Colon (tissue), 2 donors: Measurements from ENCODE around the gene RUNX2.
"Not testable (repeated sequence)": the region's sequence is repeated elsewhere in the genome, so short reads cannot be mapped to it uniquely, and the experiment has no call there.

Source experiments
- FAIRE-seq: peaks from 2 replicates; lab custom pipeline; 2012; peaks lifted over from hg19 to GRCh38; lab: Jason Lieb, UNC
- donor health status: control.
- donor health status: control.

Gene RUNX2

DNA sequence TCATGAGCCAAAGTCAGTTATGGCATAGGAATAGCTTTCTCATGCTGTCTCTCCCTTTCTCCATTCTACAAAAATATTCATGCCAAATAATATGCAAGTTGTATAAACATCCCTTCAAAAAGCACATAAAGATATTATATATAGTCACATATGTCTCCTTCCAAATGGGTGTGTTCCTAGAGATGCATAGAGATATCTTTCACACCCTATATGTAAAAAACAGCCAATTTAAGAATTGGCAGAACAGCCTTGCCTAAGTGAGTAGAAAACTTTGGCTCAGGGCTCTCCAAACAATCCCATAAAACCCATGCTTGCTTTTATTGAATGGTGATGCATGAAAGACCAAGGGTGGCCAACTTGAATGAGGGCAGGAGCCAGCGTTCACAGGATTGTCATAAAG is 324.3 kb downstream of the RUNX2 start:
- no peak for FAIRE-seq

DNA sequence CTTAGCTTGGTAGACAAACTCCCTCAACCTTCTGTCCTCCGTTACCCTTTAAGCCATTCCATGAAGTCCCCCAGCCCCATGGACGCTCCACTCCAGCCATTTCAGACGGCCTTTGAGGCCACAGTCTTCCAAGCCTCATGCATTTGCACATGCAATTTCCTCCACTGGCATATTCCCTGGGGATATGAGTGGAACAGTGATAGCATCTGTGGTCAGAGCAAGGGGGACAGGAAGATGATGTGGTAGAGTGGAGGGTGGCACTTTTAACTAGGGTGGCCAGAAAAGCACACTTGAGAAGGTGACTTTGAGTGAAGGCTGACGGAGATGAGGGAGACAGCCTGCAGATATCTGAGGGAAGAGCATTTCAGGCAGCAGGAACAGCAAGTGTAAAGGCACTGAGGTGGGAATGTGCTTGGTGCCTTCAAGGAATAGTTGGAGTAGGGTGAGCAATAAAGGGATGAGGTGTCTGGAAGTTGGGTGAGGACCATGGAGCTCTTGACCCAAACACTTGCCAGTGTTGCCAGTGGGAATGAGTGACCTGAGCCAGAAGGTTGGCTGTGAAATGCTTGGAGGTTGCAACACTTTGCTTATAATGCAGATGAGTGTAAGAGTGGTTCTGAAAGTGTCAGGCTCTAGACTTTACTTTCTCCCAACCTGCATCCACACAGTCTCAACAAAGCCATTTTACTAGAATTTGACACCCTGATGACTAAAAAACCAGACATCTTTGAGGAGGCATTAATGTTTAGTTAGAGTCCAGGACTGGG is 325.2 kb downstream of the RUNX2 start:
- FAIRE-seq, result no peak

DNA sequence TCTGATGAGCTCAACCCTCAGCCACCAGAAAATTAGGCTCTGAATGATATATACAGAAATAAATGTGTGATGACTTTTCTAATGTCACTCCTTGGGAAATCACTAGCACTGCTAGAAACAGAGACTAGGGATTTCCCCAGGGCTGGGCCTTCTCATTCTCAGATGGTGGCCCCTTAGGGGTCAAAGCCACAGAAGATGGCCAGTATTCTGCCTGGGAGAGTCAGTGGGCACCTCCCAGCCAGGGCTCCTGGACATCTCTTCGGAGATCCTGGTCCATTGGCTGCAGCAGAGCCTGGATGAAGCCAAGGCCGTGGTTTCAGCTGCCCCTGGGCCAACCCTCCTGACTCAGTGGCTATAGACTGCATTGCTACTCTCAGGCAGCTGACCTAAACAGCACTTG is 326.5 kb downstream of the RUNX2 start:
- no peak for FAIRE-seq

DNA sequence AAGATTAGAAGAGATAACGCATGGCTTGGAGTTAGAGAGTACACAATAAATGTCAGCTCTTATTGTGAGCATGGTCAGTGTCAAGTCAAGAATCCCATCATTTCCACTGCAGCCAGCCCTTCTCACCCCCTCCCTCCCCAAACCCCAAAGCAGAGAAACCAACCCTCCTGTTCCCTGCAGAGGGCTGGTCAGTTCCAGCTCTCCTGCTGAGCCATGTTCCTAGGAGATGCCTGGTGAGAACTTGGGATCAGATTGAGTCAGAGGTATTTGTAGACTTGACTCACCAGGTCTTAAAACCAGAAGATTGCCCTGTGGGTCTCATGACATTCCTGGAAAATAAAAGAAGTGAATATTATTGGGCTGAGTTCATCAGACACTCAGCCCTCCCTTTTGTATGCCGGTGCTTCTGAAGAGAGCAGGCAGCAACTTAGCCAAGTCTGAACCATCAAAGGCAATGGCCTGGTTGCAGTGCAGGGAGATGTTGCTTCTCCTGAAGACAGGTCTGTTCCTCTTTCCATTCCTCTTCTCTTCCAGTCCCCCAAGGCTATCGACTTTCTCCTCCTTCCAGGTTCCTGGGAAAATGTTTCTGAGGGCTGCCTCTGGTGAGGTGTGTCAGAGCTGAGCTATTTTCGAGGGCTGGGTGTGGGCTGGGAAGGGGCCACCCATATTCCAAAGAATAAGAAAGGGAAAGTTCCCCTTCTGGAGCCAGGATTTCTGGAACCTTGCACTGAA is 327.8 kb downstream of the RUNX2 start:
- no peak for FAIRE-seq

DNA sequence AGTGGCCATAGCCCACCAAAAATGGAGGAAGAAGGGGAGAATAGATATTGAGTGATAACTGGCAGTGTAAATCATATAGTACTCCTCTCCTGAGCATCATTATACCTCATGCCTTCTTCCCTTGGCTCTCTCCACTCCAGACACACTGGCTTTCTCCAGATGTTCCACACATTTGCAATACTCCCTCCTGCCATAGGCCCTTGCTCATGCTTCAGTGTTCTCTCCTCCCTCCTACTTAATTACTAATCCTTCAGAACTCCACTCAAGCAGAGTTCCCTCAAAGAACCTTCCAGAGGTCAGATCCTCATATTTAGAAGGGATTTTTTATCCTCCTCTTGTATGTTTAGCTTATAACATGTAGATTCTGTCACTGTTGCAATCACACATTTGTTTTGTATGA is 329.1 kb downstream of the RUNX2 start:
- FAIRE-seq, result no peak

DNA sequence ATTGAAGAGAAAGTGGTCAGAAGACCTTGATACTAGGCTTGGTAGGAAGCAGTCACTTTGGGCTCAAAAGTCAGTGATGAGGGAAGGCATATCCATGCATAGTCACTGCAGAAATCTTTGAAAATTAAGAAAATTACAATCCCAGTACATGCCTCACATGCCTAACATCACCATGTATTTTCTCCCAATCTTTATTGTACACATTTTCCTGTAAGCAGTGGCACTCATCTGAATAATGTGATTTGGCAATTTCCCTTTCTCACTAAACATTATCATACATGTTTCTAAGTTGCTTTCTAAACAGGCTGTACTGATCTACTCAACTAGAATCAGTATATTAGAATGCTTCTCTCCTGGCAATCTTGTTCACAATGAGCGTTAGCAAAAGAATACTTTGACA is 330.3 kb downstream of the RUNX2 start:
- FAIRE-seq, result no peak

DNA sequence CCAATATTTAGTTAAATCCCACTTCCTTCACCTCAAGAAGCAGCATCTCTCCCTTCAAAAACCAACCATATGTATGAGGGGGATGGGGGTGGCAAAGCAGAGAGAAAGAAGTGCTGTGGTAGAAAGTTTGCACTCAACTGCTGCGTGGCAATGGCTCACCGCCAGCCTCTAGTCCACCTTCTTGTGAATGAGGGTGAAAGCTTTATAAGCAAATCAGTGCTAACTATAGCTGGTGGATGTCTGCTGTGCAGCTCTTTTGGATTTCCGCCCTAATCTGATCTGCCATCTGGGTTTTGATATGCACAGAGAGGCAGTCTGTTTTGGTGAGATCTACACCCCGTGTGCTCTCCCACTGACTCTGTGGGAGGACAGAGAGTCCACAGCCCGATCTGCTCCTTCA is 330.8 kb downstream of the RUNX2 start:
- FAIRE-seq, result no peak

DNA sequence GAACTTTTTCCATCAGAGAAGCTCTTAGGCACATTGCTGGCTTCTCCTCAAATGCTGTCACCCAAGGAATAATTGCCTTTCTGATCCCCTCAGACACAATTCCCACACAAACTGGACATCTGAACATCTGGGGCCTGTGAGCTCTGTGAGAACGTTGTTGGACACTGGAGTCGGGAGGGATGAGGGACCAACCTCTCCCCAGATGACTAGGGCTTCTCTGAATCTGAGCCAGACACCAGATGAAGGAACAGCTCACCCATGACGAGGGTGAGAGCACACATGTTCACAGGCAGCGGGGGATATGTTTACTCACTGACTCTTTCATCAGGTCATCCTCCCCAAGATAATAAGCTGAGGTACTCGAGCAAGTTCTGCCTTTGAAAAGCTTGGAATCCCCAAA is 333.5 kb downstream of the RUNX2 start:
- no peak for FAIRE-seq

DNA sequence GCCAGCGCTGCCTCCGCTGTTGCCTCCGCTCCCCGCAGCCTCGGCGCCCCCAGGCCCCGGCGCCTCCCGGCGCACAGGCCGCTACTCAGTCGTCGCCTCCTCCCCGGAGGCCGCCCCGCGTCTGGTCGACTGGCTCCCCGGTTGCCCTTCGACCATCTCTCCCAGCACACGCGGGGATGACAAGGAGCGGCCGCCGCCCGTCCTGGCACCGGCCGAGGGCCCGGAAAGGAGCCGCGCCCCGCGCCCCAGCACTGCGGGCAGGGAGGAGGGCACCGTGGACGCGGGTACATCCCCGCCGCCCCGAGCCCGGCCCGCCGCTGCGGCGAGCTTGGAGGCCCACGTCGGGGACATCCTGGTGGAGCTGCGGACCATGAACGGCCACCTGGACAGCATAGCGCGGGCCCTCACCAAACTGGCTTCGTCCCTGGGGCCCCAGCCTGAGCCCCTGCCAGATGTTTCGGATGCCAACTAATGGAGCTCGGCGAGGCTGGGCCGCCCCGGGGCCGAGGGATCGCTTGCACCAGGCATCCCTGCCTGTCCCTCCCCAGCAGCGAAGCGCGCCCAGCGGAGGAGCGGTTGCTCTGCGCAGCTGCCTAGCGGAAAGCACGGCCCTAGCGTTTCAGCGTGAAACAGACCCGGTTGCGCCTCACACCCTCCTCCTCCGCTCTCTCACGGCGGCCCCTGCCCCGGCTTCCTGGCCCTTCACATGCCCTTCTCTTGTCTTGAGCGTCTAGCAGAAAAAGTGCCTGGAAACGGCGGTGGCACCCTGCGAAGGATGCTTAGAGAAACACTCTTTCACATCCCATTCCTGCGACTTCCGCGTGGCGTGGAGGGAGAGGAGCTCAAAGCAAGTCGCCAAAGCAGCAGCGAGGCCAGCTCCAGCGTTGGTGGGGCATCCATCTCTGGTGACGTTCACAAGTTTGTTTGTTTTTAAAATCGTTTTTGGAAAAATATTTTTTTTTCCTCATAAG is 335.4 kb downstream of the RUNX2 start:
- no peak for FAIRE-seq

DNA sequence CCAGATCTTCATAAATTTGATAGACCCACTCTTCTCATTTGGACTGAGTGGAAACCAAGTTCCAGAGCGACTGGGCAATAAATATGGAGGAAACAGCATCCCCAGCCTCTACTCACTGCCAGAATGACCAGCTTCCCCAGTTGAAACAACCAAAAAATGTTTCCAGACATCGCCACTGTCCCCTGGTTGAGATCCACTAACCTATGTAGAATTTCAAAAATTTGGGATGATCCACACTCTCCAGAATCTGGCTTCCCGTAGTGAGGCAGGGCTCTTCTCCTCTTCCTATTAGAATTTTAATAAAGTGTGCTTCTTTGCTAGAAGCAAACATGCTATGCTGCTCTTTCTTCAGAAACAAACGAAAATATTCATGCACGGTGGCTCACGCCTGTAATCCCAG is 336.6 kb downstream of the RUNX2 start:
- FAIRE-seq, result no peak

DNA sequence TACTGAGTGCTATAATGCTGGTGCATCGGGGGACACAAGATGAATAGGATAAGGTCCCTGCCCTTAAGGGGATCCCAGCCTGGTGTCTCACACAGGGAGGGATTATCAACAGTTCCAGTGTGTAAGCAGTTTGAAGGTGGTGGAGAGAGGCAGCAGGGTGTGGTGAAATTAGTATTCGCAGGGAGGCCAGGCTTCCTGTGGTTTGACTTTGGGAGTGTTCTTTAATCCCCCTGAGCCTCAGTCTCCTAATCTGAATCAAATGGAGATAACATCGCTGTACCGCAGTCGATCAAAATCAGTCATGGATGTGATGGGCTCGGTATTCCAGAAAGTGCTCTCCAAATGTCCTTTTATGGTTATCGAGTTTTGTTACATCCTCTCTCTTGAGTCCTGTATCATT is 337.7 kb downstream of the RUNX2 start:
- no peak for FAIRE-seq

DNA sequence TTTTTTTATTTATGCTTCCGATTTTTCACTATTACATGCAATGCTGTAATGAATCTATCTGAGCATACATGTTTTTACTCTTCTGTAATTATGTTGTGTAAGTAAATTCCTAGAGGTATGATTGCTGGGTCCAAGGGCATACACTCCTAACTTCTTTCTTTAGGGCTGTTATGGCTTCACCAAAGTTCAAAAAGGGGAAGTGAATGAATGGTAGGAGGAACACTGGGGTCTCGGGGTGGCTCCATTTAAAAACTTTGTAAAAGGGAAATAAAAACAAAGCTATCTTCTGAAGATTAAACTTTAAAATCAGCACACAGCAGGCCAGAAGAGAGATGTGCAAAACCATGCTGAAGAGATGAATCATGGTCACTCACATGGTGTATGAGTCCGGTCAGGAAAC is 338.7 kb downstream of the RUNX2 start:
- no peak for FAIRE-seq

DNA sequence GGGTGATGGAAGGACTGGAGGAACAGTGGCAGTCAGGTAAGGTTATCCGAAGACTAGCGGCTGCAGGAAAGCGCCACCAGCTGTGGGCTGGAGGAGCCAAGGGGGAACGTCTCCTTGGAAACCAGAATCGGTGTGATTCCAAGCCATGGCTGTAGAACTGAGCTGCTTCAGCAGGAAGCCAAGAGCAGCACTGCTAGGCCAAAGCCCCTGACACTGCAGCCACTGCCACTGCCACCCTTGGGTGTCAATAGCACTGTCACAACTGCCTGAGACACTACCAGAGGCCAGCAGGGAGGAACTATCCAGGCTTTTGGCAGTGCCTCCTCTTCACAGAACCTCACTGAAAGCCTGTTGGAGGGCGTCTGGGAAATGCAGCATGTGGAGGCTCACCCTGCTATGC is 339.2 kb downstream of the RUNX2 start:
- FAIRE-seq, result no peak

DNA sequence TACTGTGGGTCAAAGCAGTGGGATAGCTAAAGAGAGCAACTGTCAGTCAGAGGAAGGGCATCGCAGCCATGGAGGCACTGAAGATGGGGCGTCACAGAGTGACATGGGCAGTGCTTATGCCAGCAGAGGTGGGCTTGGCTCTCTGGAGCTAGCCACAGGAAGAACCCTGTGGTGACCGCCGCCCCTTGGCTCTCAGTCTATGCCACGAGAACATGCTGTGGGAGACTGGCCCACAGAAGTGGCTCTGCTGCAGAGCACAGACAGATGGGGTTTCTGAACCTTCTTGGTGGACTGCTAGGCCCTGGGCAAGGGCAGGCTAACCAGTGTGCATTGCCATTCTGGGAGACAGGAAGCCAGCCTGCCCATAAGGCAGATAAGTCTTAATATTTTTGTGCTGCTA is 339.6 kb downstream of the RUNX2 start:
- no peak for FAIRE-seq

DNA sequence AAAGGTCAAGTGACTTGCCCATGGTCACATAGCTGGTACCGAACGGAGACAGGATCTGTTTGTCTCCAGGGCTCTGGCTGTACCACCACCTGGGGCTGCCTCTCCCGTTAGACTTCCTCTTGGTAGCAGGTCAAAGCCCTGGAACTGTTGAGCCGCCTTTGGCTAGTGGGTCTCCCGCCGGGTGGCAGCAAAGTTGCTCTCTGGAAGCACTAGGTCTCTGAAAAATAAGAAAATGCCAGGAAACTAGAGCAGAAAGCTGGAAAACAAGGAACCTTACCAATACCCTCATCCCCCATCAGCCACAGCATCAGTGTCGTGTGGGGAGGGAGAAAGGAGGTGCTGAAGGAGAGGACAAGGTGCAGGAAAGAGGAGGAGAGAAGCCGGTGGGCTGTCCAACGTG is 340.6 kb downstream of the RUNX2 start:
- no peak for FAIRE-seq

DNA sequence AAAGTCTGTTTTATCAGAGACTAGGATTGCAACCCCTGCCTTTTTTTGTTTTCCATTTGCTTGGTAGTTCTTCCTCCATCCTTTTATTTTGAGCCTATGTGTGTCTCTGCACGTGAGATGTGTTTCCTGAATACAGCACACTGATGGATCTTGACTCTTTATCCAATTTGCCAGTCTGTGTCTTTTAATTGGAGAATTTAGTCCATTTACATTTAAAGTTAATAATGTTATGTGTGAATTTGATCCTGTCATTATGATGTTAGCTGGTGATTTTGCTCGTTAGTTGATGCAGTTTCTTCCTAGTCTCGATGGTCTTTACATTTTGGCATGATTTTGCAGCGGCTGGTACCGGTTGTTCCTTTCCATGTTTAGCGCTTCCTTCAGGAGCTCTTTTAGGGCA is 345.0 kb downstream of the RUNX2 start:
- FAIRE-seq, result not testable (repeated sequence)

DNA sequence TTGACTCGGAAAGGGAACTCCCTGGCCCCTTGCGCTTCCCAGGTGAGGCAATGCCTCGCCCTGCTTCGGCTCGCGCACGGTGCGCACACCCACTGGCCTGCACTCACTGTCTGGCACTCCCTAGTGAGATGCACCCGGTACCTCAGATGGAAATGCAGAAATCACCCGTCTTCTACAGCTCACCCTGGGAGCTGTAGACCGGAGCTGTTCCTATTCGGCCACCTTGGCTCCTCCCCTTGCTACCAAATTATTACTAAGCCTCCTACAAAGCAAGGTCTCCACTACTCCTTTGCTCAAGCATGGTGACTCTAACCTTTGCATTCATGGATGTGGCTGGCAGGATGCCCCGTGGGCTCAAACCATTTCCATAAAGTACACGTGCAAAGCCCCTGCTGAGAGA is 347.0 kb downstream of the RUNX2 start:
- not testable (repeated sequence) for FAIRE-seq

DNA sequence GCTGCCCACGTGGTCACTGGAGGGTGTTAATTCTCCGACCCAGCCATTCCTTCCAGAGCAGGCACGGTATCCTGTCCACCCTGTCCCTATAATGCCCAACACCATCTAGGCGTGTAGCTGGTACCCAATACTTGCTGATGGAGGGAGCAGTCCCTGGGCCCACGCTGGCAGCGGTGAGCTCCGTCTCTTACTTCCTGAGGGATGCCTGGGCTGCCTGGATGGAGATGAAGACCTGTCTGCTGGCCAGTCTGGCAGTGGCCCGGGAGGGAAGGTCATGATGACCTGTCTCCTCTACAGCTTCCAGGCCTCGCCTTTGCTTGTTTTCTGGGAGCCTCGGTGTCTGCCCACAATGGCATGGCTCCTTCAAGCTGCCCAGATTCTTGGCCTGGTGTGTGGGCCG is 347.5 kb downstream of the RUNX2 start:
- no peak for FAIRE-seq

DNA sequence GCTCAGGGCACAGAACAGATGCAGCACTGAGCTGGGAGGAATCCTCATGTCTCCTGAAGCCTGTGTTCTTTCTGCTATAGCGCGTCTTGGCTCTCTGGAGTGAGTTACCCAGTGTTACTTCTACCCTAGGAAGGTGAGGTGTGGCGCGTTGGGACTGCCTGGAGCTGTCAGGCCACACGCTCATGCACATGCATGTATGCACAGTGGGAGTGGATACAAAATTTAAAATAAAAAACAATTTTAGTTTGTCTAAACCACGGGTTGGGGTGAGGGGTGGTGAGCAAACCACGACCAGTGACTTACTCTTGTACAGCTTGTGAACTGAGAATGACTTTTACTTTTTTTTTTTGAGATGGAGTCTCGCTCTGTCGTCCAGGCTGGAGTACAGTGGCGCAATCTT is 348.2 kb downstream of the RUNX2 start:
- no peak for FAIRE-seq

DNA sequence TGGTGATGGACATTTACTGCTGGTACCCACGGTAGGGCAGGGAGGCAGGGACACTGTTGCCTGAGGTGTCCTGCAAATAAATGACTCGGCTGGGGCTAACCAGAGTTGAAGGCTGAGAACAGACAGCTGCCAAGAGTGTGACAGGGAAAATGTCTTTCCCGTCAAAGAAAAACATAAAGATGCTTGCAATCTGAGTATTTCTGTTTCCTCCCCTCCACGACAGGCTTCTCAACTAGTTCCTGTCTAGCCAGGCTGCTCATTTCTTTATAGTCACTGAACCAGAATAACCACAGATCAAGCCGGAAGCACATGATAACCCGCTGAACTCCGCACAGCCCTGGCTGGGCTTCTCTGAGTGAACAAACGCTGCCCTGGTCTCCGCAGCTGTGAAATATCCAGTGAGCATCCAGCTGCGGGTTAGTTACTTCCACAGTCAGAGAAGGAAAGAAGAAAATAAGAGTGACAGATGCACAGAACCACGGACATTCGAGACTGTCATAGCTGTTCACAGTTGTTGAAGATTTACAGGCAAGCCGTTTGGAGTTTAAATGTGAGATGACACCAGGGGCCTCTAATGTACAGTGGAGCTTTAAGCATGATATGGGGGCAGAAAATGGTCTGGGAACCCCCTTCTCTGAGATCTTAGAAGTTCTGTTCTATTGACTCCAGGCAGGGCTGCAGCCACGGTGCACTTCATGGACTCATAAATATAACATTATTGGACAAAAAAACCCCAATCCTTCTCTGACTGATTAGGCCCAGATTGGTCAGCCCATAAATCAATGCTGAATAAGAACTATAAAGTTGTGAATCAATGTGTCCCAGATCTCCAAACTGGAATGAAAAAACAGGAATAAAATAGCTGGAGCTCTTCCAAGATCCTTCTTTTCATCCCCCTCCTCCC is 349.5 kb downstream of the RUNX2 start:
- no peak for FAIRE-seq

DNA sequence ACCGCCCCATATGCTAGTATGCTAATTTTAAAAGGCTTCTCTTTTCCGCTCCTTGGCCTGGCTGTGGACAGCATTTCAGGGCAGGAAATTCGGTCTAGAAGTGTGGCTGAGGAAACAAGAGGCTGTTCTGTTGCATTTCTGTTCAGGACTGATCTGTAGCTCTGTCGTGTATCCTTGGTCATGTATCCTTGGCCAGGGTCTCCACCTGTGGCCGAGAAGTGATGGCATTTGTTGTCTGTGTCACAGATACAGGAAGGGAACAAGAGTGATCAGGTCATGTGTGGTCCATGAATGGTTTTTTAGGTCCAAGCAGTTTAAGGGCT is 350.1 kb downstream of the RUNX2 start:
- FAIRE-seq, result no peak

DNA sequence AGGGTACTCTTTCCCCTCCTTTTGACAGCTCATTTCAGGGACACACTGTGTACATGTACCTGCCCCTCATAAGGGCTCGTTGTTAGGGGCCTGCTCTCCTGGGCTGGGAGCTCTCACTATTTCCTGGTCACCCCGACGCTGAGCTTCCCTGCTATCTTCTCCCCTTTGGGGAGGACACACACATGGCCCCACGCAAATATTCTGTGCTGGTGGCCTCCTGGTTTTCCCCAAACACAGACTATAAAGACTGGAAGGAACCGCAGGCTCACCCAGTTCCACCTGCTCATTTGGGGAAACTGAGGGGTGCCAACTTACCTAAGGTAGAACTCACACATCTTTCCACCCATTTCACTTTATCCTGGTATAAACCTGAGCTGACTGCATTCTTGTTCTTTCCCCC is 351.0 kb downstream of the RUNX2 start:
- no peak for FAIRE-seq
